Measurements from ENCODE around the gene DNAJC16. TPM values are rescaled to one million over a fixed set of nuclear protein-coding genes. Genes with fewer than 3 reads are reported as not detected.

Gene DNAJC16
- total RNA-seq, 4 donors from 2014 or later, result 10.2 to 18.7 (median 13.8) TPM

DNA sequence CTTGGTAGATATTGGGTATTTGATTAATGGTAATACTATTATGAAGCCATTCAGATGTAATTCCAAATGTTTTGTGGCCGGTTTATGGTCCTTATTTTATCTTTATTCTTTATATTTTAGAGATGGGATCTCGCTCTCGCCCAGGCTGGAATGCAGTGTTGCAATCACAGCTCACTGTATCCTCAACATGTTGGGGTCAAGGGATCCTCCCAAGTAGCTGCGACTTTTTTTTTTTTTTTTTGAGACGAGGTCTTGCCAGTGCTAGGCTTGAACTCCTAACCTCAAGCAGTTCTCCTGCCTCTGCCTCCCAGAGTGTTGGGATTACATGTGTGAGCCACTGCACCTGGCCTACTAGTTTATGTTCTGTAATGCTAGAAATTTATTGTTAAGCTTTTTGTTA lies 95.3 kb downstream of the DNAJC16 start:
- no peaks in the 10 kb centered on the region for H3K9me3 ChIP-seq
- TF ChIP-seq, protein P1, sequence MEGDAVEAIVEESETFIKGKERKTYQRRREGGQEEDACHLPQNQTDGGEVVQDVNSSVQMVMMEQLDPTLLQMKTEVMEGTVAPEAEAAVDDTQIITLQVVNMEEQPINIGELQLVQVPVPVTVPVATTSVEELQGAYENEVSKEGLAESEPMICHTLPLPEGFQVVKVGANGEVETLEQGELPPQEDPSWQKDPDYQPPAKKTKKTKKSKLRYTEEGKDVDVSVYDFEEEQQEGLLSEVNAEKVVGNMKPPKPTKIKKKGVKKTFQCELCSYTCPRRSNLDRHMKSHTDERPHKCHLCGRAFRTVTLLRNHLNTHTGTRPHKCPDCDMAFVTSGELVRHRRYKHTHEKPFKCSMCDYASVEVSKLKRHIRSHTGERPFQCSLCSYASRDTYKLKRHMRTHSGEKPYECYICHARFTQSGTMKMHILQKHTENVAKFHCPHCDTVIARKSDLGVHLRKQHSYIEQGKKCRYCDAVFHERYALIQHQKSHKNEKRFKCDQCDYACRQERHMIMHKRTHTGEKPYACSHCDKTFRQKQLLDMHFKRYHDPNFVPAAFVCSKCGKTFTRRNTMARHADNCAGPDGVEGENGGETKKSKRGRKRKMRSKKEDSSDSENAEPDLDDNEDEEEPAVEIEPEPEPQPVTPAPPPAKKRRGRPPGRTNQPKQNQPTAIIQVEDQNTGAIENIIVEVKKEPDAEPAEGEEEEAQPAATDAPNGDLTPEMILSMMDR (IDR thresholded peaks at IDR 0.05), result no peak
- H3K27me3 ChIP-seq, result no peaks in the 10 kb centered on the region
- 66 to 84% methylated on average over 4 to 5 of the region's 5 CpGs for WGBS, 2 donors (ENCODE audit: low coverage in 1 of 2)
- H3K27ac ChIP-seq, result no peak overlapping the region
- H3K36me3 ChIP-seq, result peaks cover 0 to 7% of the 10 kb centered on the region in 2 donors
- no peak for ATAC-seq
- H3K4me3 ChIP-seq, result no peak overlapping the region
- H3K4me1 ChIP-seq, result peaks cover 0 to 69% (median 11%) of the 10 kb centered on the region in 3 donors

DNA sequence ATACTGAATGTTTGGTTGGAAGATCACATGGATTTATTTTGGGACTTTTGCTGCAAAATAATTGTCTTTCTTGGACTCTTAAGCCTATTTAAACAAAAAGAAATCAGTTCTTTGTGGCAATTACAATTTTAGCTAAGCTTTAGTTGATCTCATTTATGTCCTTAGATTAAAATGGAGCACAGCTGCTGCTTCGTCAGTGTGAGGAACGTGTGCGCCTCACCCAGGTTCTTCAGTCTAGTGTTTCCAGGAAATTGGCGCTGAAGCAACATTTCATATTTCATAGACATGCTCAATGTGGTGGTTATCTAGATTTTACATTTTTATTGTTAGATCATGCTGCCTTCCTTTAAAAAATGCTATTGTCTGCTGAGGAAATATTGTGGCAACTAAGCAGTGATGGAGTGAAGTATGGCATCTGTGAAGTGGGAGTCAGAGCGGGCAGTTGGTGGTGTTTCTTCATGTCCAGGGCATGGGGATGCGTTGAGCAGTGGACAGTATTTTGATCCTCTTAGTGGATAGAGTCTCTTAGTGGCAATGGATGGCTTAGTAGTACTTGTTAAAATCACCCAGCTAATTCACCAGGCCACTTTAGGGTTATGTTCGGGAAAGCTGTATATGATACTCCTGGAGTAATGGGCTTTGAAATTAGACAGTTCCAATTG lies 96.2 kb downstream of the DNAJC16 start:
- H3K4me3 ChIP-seq, result no peak overlapping the region
- ATAC-seq, result no peak
- WGBS, 2 donors (ENCODE audit: low coverage in 1 of 2), result 58 to 88% methylated on average over 4 to 7 of the region's 7 CpGs
- H3K36me3 ChIP-seq, result peaks cover 0 to 14% of the 10 kb centered on the region in 2 donors
- no peaks in the 10 kb centered on the region for H3K9me3 ChIP-seq
- H3K4me1 ChIP-seq, result peaks cover 0 to 72% (median 11%) of the 10 kb centered on the region in 3 donors
- no peaks in the 10 kb centered on the region for H3K27me3 ChIP-seq
- H3K27ac ChIP-seq, result no peak overlapping the region
- TF ChIP-seq EP300 (IDR thresholded peaks at IDR 0.05), result no peak
- TF ChIP-seq POLR2AphosphoS5 (IDR thresholded peaks at IDR 0.05), result no peak
- TF ChIP-seq, protein P1 (IDR thresholded peaks at IDR 0.05), result no peak
- TF ChIP-seq POLR2A (IDR thresholded peaks at IDR 0.05), result no peak

DNA sequence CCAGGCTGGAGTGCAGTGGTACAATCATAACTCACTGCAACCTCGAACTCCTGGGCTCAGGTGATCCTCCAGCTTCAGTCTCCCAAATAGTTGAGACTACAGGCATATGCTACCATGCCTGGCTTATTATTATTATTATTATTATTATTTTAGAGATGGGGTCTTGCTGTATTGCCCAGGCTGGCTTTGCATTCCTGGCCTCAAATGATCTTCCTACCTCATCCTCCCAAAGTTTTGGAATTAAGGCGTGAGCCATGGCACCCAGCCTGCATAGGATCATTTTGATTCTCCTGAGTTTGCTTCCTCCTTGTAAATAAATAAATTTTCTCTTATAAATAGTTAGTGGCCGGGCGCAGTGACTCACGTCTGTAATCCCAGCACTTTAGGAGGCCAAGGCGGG lies 96.8 kb downstream of the DNAJC16 start:
- H3K27me3 ChIP-seq, result no peaks in the 10 kb centered on the region
- peaks cover 0 to 69% (median 11%) of the 10 kb centered on the region in 3 donors for H3K4me1 ChIP-seq
- ATAC-seq, result no peak
- H3K27ac ChIP-seq, result no peak overlapping the region
- H3K4me3 ChIP-seq, result no peak overlapping the region
- TF ChIP-seq EP300 (IDR thresholded peaks at IDR 0.05), result no peak
- no peak for TF ChIP-seq POLR2AphosphoS5 (IDR thresholded peaks at IDR 0.05)
- no peak for TF ChIP-seq POLR2A (IDR thresholded peaks at IDR 0.05)
- TF ChIP-seq, protein P1 (IDR thresholded peaks at IDR 0.05), result no peak
- 88% methylated on average over 6 of the region's 6 CpGs; no CpG with 5 or more reads in 1 of the 2 donors for WGBS, 2 donors (ENCODE audit: low coverage in 1 of 2)
- peaks cover 0 to 15% of the 10 kb centered on the region in 2 donors for H3K36me3 ChIP-seq
- H3K9me3 ChIP-seq, result no peaks in the 10 kb centered on the region

DNA sequence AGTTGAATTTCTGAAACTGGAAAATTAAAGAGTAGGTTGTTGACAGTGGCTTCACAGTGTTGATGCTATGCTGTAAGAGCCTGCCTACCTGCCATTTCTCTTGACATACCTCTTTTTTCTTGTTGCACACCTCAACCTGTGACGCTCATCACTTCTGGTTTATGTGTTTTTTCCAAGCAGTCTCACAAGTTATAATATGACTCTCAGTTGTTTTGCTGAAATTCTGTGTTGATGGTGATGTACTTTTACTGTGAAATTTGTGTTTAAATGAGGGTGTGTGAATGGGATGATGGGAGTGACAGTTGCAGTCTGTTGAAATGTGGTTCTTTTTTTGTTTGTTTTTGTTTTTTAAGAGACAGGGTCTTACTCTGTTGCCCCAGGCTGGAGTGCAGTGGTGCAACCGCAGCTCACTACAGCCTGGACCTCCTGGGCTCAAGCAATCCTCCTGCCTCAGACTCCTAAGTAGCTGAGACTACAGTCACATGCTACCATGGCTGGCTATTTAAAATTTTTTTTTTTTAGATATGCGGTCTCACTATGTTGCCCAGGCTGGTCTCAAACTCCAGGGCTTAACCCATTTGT lies 97.6 kb downstream of the DNAJC16 start:
- no peak overlapping the region for H3K27ac ChIP-seq
- no peaks in the 10 kb centered on the region for H3K27me3 ChIP-seq
- H3K9me3 ChIP-seq, result no peaks in the 10 kb centered on the region
- H3K4me1 ChIP-seq, result peaks cover 0 to 62% (median 8%) of the 10 kb centered on the region in 3 donors
- no peak for ATAC-seq
- 92% methylated on average over 3 of the region's 3 CpGs for WGBS, 2 donors (ENCODE audit: low coverage in 1 of 2)
- TF ChIP-seq EP300 (IDR thresholded peaks at IDR 0.05) (no peak), POLR2AphosphoS5 (IDR thresholded peaks at IDR 0.05) (no peak), POLR2A (IDR thresholded peaks at IDR 0.05) (no peak)
- TF ChIP-seq, protein P1 (IDR thresholded peaks at IDR 0.05), result no peak
- H3K4me3 ChIP-seq, result no peak overlapping the region
- H3K36me3 ChIP-seq, result peaks cover 0 to 21% of the 10 kb centered on the region in 2 donors
